Astrocyte (in vitro differentiated cells and primary cell): ENCODE results near the gene CHMP3.

Experiments used
- EZH2 ChIP-seq: IDR thresholded peaks from 2 replicates; pipeline ENCODE4 v1.6.1; 2012; ENCODE audit warnings: mild to moderate bottlenecking, low read length, inconsistent platforms; ENCODE audit not compliant: insufficient read depth
- TF ChIP-seq, protein P1 (sequence below): IDR thresholded peaks from 2 replicates; pipeline ENCODE4 v1.5.1; 2011; ENCODE audit warnings: low read depth, mild to moderate bottlenecking, inconsistent platforms, low read length, moderate library complexity; ENCODE audit not compliant: insufficient read depth

DNA sequence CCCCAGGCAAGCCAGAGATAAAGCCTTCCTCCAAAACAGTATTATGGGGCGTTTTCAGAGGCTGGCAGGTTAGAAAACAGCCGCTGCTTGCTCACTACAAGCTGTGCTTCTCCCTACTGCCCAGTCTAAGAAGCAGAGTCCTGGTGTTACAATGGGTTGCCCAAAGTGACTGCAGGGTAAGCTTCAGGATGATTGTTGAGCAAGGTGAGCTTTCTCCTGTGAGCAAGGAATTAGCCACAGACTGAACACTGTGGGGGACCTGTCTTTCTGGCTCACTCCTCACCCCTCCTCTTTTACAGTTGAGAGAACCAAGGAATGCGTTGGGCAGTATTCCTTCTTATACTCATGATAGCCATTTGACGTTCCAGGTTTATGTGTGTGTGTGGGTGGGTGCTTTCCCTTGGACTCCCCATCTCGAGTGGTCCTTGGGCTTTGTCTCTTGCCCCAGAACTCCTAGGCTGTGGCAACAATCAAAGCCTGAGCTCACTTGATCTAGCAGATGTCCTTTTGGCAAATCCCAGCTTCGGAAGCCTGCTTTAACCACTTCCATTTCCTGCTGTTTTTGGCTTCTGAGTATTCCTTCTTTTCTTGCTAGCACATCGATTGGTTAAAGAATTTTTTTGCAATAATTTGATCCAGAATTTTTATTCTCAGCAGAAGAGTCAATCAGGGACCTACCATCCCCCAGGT, 74.5 kb downstream of the CHMP3 start:
- TF ChIP-seq, protein P1, sequence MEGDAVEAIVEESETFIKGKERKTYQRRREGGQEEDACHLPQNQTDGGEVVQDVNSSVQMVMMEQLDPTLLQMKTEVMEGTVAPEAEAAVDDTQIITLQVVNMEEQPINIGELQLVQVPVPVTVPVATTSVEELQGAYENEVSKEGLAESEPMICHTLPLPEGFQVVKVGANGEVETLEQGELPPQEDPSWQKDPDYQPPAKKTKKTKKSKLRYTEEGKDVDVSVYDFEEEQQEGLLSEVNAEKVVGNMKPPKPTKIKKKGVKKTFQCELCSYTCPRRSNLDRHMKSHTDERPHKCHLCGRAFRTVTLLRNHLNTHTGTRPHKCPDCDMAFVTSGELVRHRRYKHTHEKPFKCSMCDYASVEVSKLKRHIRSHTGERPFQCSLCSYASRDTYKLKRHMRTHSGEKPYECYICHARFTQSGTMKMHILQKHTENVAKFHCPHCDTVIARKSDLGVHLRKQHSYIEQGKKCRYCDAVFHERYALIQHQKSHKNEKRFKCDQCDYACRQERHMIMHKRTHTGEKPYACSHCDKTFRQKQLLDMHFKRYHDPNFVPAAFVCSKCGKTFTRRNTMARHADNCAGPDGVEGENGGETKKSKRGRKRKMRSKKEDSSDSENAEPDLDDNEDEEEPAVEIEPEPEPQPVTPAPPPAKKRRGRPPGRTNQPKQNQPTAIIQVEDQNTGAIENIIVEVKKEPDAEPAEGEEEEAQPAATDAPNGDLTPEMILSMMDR = no peak
- no peak for TF ChIP-seq EZH2
